ENCODE data around the gene RECK.
A peak's percentile ranks its signal among the peaks of the same experiment; 100 is the strongest.

RECK gene

GRCh38 chr9:36149197-36149596, 112.5 kb downstream of the RECK start:
- H3K4me3 ChIP-seq (ENCODE audit: low read length), result no peak overlapping the region
- DNase-seq (ENCODE audit: low read depth), result peak; percentile 32
- TF ChIP-seq, protein P1, sequence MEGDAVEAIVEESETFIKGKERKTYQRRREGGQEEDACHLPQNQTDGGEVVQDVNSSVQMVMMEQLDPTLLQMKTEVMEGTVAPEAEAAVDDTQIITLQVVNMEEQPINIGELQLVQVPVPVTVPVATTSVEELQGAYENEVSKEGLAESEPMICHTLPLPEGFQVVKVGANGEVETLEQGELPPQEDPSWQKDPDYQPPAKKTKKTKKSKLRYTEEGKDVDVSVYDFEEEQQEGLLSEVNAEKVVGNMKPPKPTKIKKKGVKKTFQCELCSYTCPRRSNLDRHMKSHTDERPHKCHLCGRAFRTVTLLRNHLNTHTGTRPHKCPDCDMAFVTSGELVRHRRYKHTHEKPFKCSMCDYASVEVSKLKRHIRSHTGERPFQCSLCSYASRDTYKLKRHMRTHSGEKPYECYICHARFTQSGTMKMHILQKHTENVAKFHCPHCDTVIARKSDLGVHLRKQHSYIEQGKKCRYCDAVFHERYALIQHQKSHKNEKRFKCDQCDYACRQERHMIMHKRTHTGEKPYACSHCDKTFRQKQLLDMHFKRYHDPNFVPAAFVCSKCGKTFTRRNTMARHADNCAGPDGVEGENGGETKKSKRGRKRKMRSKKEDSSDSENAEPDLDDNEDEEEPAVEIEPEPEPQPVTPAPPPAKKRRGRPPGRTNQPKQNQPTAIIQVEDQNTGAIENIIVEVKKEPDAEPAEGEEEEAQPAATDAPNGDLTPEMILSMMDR (conservative IDR thresholded peaks at IDR 0.05; ENCODE audit: low read depth, low read length), result no peak

GRCh38 chr9:36150574-36151315, 114.0 kb downstream of the RECK start:
- no peak overlapping the region for H3K4me3 ChIP-seq (ENCODE audit: low read length)
- TF ChIP-seq, protein P1 (conservative IDR thresholded peaks at IDR 0.05; ENCODE audit: low read depth, low read length), result no peak
- DNase-seq (ENCODE audit: low read depth), result no peak

- no peak overlapping the region for H3K4me3 ChIP-seq (ENCODE audit: low read length)
- TF ChIP-seq, protein P1 (conservative IDR thresholded peaks at IDR 0.05; ENCODE audit: low read depth, low read length), result no peak
- no peak for DNase-seq (ENCODE audit: low read depth)
These were observed 114.8 kb downstream of the RECK start for GRCh38 chr9:36151316-36152210.

- no peak for DNase-seq (ENCODE audit: low read depth)
- H3K4me3 ChIP-seq (ENCODE audit: low read length), result no peak overlapping the region
- TF ChIP-seq, protein P1 (conservative IDR thresholded peaks at IDR 0.05; ENCODE audit: low read depth, low read length), result no peak
These were observed 116.2 kb downstream of the RECK start for GRCh38 chr9:36152741-36153438.

DNA sequence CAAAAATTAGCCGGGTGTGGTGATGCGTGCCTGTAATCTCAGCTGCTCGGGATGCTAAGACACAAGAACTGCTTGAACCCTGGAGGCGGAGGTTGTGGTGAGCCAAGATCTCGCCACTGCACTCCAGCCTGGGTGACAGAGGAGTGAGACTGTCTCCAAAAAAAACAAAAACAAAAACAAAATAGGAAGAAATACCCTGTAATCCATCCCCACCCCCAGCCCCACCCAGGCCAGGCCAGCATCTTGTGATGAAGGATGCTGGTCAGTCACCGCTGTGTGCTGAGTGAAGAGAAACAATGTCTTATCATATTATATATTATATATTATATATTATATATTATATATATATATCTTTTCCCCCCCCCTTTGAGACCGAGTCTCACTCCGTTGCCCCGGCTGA, 117.0 kb downstream of the RECK start:
- no peak for DNase-seq (ENCODE audit: low read depth)
- TF ChIP-seq, protein P1 (conservative IDR thresholded peaks at IDR 0.05; ENCODE audit: low read depth, low read length), result no peak
- no peak overlapping the region for H3K4me3 ChIP-seq (ENCODE audit: low read length)

GRCh38 chr9:36154331-36154952, 117.7 kb downstream of the RECK start:
- no peak overlapping the region for H3K4me3 ChIP-seq (ENCODE audit: low read length)
- DNase-seq (ENCODE audit: low read depth), result peak; percentile 71
- TF ChIP-seq, protein P1 (conservative IDR thresholded peaks at IDR 0.05; ENCODE audit: low read depth, low read length), result no peak
